ENCODE data around the gene FCAR. TPM values are rescaled to one million over a fixed set of nuclear protein-coding genes. Genes with fewer than 3 reads are reported as not detected.
"Not testable (repeated sequence)": the region's sequence is repeated elsewhere in the genome, so short reads cannot be mapped to it uniquely, and the experiment has no call there.

The FCAR gene
- total RNA-seq, 1 experiment from 2014 or later: not detected

DNA sequence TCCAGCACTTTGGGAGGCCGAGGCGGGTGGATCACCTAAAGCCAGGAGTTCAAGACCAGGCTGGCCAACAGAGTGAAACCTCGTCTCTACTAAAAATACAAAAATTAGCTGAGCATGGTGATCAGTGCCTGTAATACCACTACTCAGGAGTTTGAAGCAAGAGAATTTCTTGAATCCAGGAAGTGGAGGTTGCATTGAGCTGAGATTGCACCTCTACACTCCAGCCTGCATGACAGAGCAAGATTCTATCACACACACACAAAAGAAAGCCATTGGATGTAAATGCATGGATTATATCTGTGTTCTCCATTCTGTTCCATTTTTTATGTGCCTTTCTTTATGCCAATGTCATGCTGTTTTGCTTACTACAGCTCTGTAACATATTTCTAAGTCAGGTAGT, 15.6 kb upstream of the FCAR start:
- H3K9ac ChIP-seq (ENCODE audit: low read length); H3K4me2 ChIP-seq (ENCODE audit: low read length); DNase-seq (ENCODE audit: low read depth, low spot score); H3K9me3 ChIP-seq (ENCODE audit: control insufficient read depth in 1 of 2, insufficient read depth in 1 of 2, low read depth in 1 of 2, low read length in 2 of 2); H3K4me3 ChIP-seq (replicated peaks in 1 of 2; ENCODE audit: low read depth in 1 of 2, low read length in 2 of 2); H3K27ac ChIP-seq (ENCODE audit: low read depth, low read length); H3K36me3 ChIP-seq (ENCODE audit: control insufficient read depth in 1 of 2, insufficient read depth in 2 of 2, low read length in 2 of 2); CTCF ChIA-PET; H3K79me2 ChIP-seq (ENCODE audit: insufficient read depth, low read length); H3K9me2 ChIP-seq (ENCODE audit: insufficient read depth); RAD21 ChIA-PET (ENCODE audit: low non-redundant PET in 1 of 2, low total read pairs in 2 of 2, uncharacterized antibody in 2 of 2, unreplicated experiment in 2 of 2); POLR2A ChIA-PET; H2AFZ ChIP-seq (ENCODE audit: low read depth, low read length, poor library complexity, severe bottlenecking); BruUV-seq (replicated peaks); H4K20me1 ChIP-seq (ENCODE audit: insufficient read depth); H3K4me1 ChIP-seq (ENCODE audit: control insufficient read depth in 1 of 2, insufficient read depth in 2 of 2, low read length in 2 of 2); ATAC-seq: not testable (repeated sequence)
- intact Hi-C loops (cut with micrococcal nuclease): loop anchor here (10.0 kb wide), 1 partner anchor 84 kb away; no protein-coding TSS in a partner anchor
- peaks cover 11% of the 10 kb centered on the region for H3K27me3 ChIP-seq (ENCODE audit: insufficient read depth, low read length)

DNA sequence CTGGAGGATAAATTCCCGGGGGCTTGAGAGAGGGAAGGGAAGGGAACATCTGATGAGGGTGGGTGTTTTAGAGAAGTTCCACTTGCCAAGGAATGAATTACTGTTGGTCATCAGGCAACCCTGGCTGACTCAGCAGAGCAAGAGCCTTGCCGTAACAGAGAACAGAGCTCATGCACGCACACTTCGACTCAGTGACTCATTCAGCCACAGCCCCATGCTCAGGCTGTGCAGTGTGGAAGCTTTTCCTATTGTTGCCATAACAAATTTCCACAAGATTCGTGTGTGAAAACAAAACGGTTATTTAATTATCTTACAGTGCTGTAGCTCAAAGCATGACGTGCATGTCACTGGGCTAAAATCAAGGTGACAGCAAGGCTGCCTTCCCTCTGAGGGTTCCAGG, 14.6 kb upstream of the FCAR start:
- DNase-seq (ENCODE audit: low read depth, low spot score): not testable (repeated sequence)

DNA sequence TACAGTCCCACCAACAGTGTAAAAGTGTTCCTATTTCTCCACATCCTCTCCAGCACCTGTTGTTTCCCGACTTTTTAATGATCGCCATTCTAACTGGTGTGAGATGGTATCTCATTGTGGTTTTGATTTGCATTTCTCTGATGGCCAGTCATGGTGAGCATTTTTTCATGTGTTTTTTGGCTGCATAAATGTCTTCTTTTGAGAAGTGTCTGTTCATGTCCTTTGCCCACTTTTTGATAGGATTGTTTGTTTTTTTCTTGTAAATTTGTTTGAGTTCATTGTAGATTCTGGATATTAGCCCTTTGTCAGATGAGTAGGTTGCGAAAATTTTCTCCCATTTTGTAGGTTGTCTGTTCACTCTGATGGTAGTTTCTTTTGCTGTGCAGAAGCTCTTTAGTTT, 10.6 kb upstream of the FCAR start:
- POLR2A ChIA-PET; H3K4me2 ChIP-seq (ENCODE audit: low read length); H3K4me1 ChIP-seq (ENCODE audit: control insufficient read depth in 1 of 2, insufficient read depth in 2 of 2, low read length in 2 of 2); H3K36me3 ChIP-seq (ENCODE audit: control insufficient read depth in 1 of 2, insufficient read depth in 2 of 2, low read length in 2 of 2); H4K20me1 ChIP-seq (ENCODE audit: insufficient read depth); CTCF ChIA-PET; H3K27ac ChIP-seq (ENCODE audit: low read depth, low read length); intact Hi-C loops (cut with micrococcal nuclease); ATAC-seq; H3K4me3 ChIP-seq (replicated peaks in 1 of 2; ENCODE audit: low read depth in 1 of 2, low read length in 2 of 2); H2AFZ ChIP-seq (ENCODE audit: low read depth, low read length, poor library complexity, severe bottlenecking); DNase-seq (ENCODE audit: low read depth, low spot score); H3K9me3 ChIP-seq (ENCODE audit: control insufficient read depth in 1 of 2, insufficient read depth in 1 of 2, low read depth in 1 of 2, low read length in 2 of 2); H3K9me2 ChIP-seq (ENCODE audit: insufficient read depth); BruUV-seq (replicated peaks); H3K79me2 ChIP-seq (ENCODE audit: insufficient read depth, low read length); H3K9ac ChIP-seq (ENCODE audit: low read length); RAD21 ChIA-PET (ENCODE audit: low non-redundant PET in 1 of 2, low total read pairs in 2 of 2, uncharacterized antibody in 2 of 2, unreplicated experiment in 2 of 2): not testable (repeated sequence)
- peaks cover 11% of the 10 kb centered on the region for H3K27me3 ChIP-seq (ENCODE audit: insufficient read depth, low read length)

More for the DNA sequence above, 14.6 kb upstream of the FCAR start:
- POLR2A ChIA-PET; CTCF ChIA-PET; H4K20me1 ChIP-seq (ENCODE audit: insufficient read depth); H3K36me3 ChIP-seq (ENCODE audit: control insufficient read depth in 1 of 2, insufficient read depth in 2 of 2, low read length in 2 of 2); H3K9me2 ChIP-seq (ENCODE audit: insufficient read depth); H3K27ac ChIP-seq (ENCODE audit: low read depth, low read length); H3K4me1 ChIP-seq (ENCODE audit: control insufficient read depth in 1 of 2, insufficient read depth in 2 of 2, low read length in 2 of 2); H3K79me2 ChIP-seq (ENCODE audit: insufficient read depth, low read length); H3K9me3 ChIP-seq (ENCODE audit: control insufficient read depth in 1 of 2, insufficient read depth in 1 of 2, low read depth in 1 of 2, low read length in 2 of 2); BruUV-seq (replicated peaks); H3K4me3 ChIP-seq (replicated peaks in 1 of 2; ENCODE audit: low read depth in 1 of 2, low read length in 2 of 2); ATAC-seq; RAD21 ChIA-PET (ENCODE audit: low non-redundant PET in 1 of 2, low total read pairs in 2 of 2, uncharacterized antibody in 2 of 2, unreplicated experiment in 2 of 2); H2AFZ ChIP-seq (ENCODE audit: low read depth, low read length, poor library complexity, severe bottlenecking); H3K4me2 ChIP-seq (ENCODE audit: low read length); H3K9ac ChIP-seq (ENCODE audit: low read length): not testable (repeated sequence)
- intact Hi-C loops (cut with micrococcal nuclease): loop anchor here (10.0 kb wide), 1 partner anchor 85 kb away; no protein-coding TSS in a partner anchor
- peaks cover 11% of the 10 kb centered on the region for H3K27me3 ChIP-seq (ENCODE audit: insufficient read depth, low read length)
